ENCODE measurements around the gene FLG2.
"Not testable (repeated sequence)": the region's sequence is repeated elsewhere in the genome, so short reads cannot be mapped to it uniquely, and the experiment has no call there.

Gene FLG2

GRCh38 chr1:152309955-152310354 lies 49.9 kb downstream of the FLG2 start:
- FAIRE-seq: no peak

- FAIRE-seq: not testable (repeated sequence)
These were observed 50.4 kb downstream of the FLG2 start for GRCh38 chr1:152309320-152309901.

- not testable (repeated sequence) for FAIRE-seq
These were observed 51.0 kb downstream of the FLG2 start for GRCh38 chr1:152308758-152309157.

- FAIRE-seq: not testable (repeated sequence)
These were observed 51.8 kb downstream of the FLG2 start for GRCh38 chr1:152307970-152308369.

- FAIRE-seq: not testable (repeated sequence)
These were observed 53.7 kb downstream of the FLG2 start for GRCh38 chr1:152306123-152306522.

GRCh38 chr1:152304773-152305172 lies 55.0 kb downstream of the FLG2 start:
- not testable (repeated sequence) for FAIRE-seq

GRCh38 chr1:152303139-152303872 lies 56.5 kb downstream of the FLG2 start:
- FAIRE-seq: not testable (repeated sequence)

Measured in G401.6 (cell line).